B cell (primary cell): Measurements from ENCODE around the gene SLC16A10. TPM values are rescaled to one million over a fixed set of nuclear protein-coding genes. Genes with fewer than 3 reads are reported as not detected.

Experiments
- ATAC-seq: fragments of 200-7000 bp; cut with Tn5 transposase; one replicate; pipeline ENCODE4 v1.10.0; 2021; ENCODE audit warnings: low read depth, mild to moderate bottlenecking, moderate number of reproducible peaks, moderate library complexity
- CTCF ChIA-PET: fragments of 350-600 bp; sonication (Branson Sonifier 250); formaldehyde crosslinking; loops from one replicate; lab custom pipeline; 2021; ENCODE audit warnings: antibody characterized with exemption, inconsistent platforms; lab: Charles Lee
- POLR2A ChIA-PET: fragments of 350-600 bp; sonication (Branson Sonifier 250); formaldehyde crosslinking; loops from one replicate; lab custom pipeline; 2021; ENCODE audit warnings: antibody characterized with exemption; lab: Charles Lee
- DNase-seq: peaks from one replicate; pipeline ENCODE4 v3.0.0; 2013
- H2AFZ ChIP-seq: 2 replicates; pipeline ENCODE4 v1.6.1; 2012; ENCODE audit warnings: mild to moderate bottlenecking, low read depth, low read length; ENCODE audit not compliant: insufficient read depth, poor library complexity, severe bottlenecking
- H3K27ac ChIP-seq, 2 donors: 1 replicate in 1 of 2; 2 replicates in 1 of 2; pipeline ENCODE4 v1.5.1; 2012 to 2013; ENCODE audit warnings: low read length in 2 of 2, mild to moderate bottlenecking in 2 of 2, moderate library complexity in 1 of 2
- H3K27me3 ChIP-seq, 4 experiments: fragments of 200-600 bp in 1 of 4; sonication (generic) in 1 of 4; replicated peaks in 1 of 4; 1 replicate in 2 of 4; 2 replicates in 2 of 4; pipeline versions ENCODE4 v1.6.1 to v1.7.0; 2013 to 2016; ENCODE audit warnings: low read length in 3 of 4, mild to moderate bottlenecking in 2 of 4, mixed read lengths in 1 of 4, moderate library complexity in 1 of 4; ENCODE audit not compliant: insufficient read depth in 4 of 4, control insufficient read depth in 3 of 4; ENCODE audit errors: control extremely low read depth in 1 of 4
- H3K36me3 ChIP-seq, 2 experiments: replicated peaks in 1 of 2; 1 replicate in 1 of 2; 2 replicates in 1 of 2; pipeline versions ENCODE4 v1.6.1 to v1.7.1; 2013; ENCODE audit warnings: low read length in 1 of 2; ENCODE audit not compliant: insufficient read depth in 2 of 2, control insufficient read depth in 1 of 2; ENCODE audit errors: control extremely low read depth in 1 of 2, extremely low read depth in 1 of 2
- H3K4me1 ChIP-seq, 2 donors: fragments of 200-600 bp in 1 of 2; sonication (generic) in 1 of 2; 1 replicate in 1 of 2; 2 replicates in 1 of 2; pipeline versions ENCODE4 v1.5.1 to v1.6.1; 2013 to 2017; ENCODE audit warnings: low read length in 2 of 2; ENCODE audit not compliant: control insufficient read depth in 2 of 2, insufficient read depth in 2 of 2
- H3K4me2 ChIP-seq: replicated peaks from 2 replicates; pipeline ENCODE3; 2012; ENCODE audit warnings: mild to moderate bottlenecking, low read depth, low read length; ENCODE audit not compliant: poor library complexity, severe bottlenecking
- H3K4me3 ChIP-seq, 5 experiments: fragments of 200-600 bp in 1 of 5; sonication (generic) in 1 of 5; 1 replicate in 3 of 5; 2 replicates in 2 of 5; pipeline versions ENCODE4 v1.5.1 to v1.7.0; 2011 to 2016; ENCODE audit warnings: low read length in 4 of 5, mild to moderate bottlenecking in 4 of 5, low read depth in 2 of 5, control low read depth in 1 of 5, moderate library complexity in 1 of 5; ENCODE audit not compliant: insufficient read depth in 1 of 5; ENCODE audit errors: control extremely low read depth in 1 of 5, extremely low read depth in 1 of 5
- H3K79me2 ChIP-seq: fragments of 200-600 bp; sonication (generic); one replicate; pipeline ENCODE4 v1.6.0; 2016; ENCODE audit warnings: low read length; ENCODE audit not compliant: control insufficient read depth, insufficient read depth
- H3K9ac ChIP-seq: fragments of 200-600 bp; sonication (generic); 2 replicates; pipeline ENCODE4 v1.6.1; 2017; ENCODE audit warnings: mild to moderate bottlenecking, low read length, moderate library complexity
- H3K9me3 ChIP-seq, 3 donors: one replicate each; pipeline versions ENCODE4 v1.6.1 to v1.7.1; 2013; ENCODE audit warnings: low read length in 2 of 3; ENCODE audit not compliant: control insufficient read depth in 2 of 3, insufficient read depth in 1 of 3; ENCODE audit errors: control extremely low read depth in 1 of 3
- H4K20me1 ChIP-seq: 2 replicates; pipeline ENCODE4 v1.6.0; 2012; ENCODE audit warnings: mild to moderate bottlenecking, low read length; ENCODE audit not compliant: insufficient read depth, control insufficient read depth, poor library complexity, severe bottlenecking
- H3K27ac Mint-ChIP-seq: one replicate; pipeline ENCODE4 v1.8.0; 2021; ENCODE audit warnings: mixed read lengths
- H3K27me3 Mint-ChIP-seq: one replicate; pipeline ENCODE4 v1.8.0; 2021; ENCODE audit warnings: mixed read lengths
- H3K4me1 Mint-ChIP-seq: one replicate; pipeline ENCODE4 v1.8.0; 2021; ENCODE audit warnings: mixed read lengths
- H3K4me3 Mint-ChIP-seq: one replicate; pipeline ENCODE4 v1.8.0; 2021; ENCODE audit warnings: mixed read lengths
- H3K9me3 Mint-ChIP-seq: one replicate; pipeline ENCODE4 v1.8.0; 2022; ENCODE audit warnings: mixed read lengths; ENCODE audit not compliant: insufficient read depth
- CTCF ChIP-seq: fragments of 200-600 bp; IDR thresholded peaks from one replicate; pipeline ENCODE4 v1.8.0; 2022; ENCODE audit warnings: antibody characterized with exemption, mild to moderate bottlenecking
- EZH2 ChIP-seq: IDR thresholded peaks from 2 replicates; pipeline ENCODE4 v1.6.1; 2012; ENCODE audit warnings: borderline replicate concordance, low read depth, mild to moderate bottlenecking, moderate library complexity, low read length; ENCODE audit not compliant: insufficient read depth, poor library complexity, severe bottlenecking
- WGBS: methylation state at CpG from one replicate; pipeline ENCODE4 v1.1.5; 2013; ENCODE audit warnings: missing lambda C conversion rate; ENCODE audit not compliant: insufficient coverage; 5-methylcytosine and 5-hydroxymethylcytosine counted together
- intact Hi-C: fragments of 100-400 bp; cut with micrococcal nuclease; formaldehyde crosslinking; loops from one replicate; pipeline ENCODE4 v1.10.0; 2022
- polyA plus RNA-seq: library from polyadenylated mRNA; depleted of rRNA; stranded (reverse); fragments of >200 nt; gene quantifications from 2 replicates; pipeline ENCODE4 v1.2.3, GENCODE V29; 2012
- total RNA-seq, 2 donors: library from RNA; stranded (reverse); fragments of 120-200 nt in 1 of 2; gene quantifications; 1 replicate in 1 of 2; 2 replicates in 1 of 2; pipeline versions ENCODE4 v1.2.3 to v1.2.4, GENCODE V29; 2013 to 2022

The SLC16A10 gene
- total and polyA plus RNA-seq, 2 donors (not counting 1 experiment from before 2014, with no cell fraction given) = 0.06 to 0.71 TPM

- Histone ChIP-seq H4K20me1 (no peaks in the 10 kb centered on the region), H2AFZ (no peak overlapping the region), H3K36me3 (no peaks in the 10 kb centered on the region), H3K4me2 (no peak overlapping the region), H3K9me3 (no peaks in the 10 kb centered on the region), H3K27ac (no peak overlapping the region), H3K9ac (no peak overlapping the region), H3K27me3 (no peaks in the 10 kb centered on the region), H3K79me2 (no peaks in the 10 kb centered on the region), H3K4me1 (no peaks in the 10 kb centered on the region), H3K4me3 (no peak overlapping the region)
- 100% methylated on average over 1 of the region's 4 CpGs for WGBS
- Mint-ChIP-seq H3K27ac (no peak overlapping the region), H3K4me3 (no peak overlapping the region), H3K4me1 (no peaks in the 10 kb centered on the region), H3K9me3 (no peaks in the 10 kb centered on the region), H3K27me3 (peaks cover 10% of the 10 kb centered on the region)
- no peak for DNase-seq
- intact Hi-C loops = no loop called here
- ATAC-seq = no peak
- ChIA-PET CTCF (interaction anchor here (1.2 to 2.4 kb wide), 2 partner anchors 8 to 228 kb away, joined by 8 to 11 read pairs; a partner anchor contains a TSS), POLR2A (no interaction called here)
- no peak for TF ChIP-seq CTCF
- no peak for TF ChIP-seq EZH2
Measured at GRCh38 chr6:111250791-111251354, 163.6 kb downstream of the SLC16A10 start.

GRCh38 chr6:111252726-111253125 is 165.4 kb downstream of the SLC16A10 start:
- Histone ChIP-seq H3K36me3 (no peaks in the 10 kb centered on the region), H3K79me2 (no peaks in the 10 kb centered on the region), H3K27me3 (no peaks in the 10 kb centered on the region), H3K4me1 (no peaks in the 10 kb centered on the region), H3K4me2 (no peak overlapping the region), H3K9ac (no peak overlapping the region), H4K20me1 (no peaks in the 10 kb centered on the region), H3K27ac (no peak overlapping the region), H2AFZ (no peak overlapping the region), H3K9me3 (no peaks in the 10 kb centered on the region), H3K4me3 (no peak overlapping the region)
- WGBS = no CpG with 5 or more reads among the region's 3 CpGs
- Mint-ChIP-seq H3K4me3 (no peak overlapping the region), H3K27me3 (peaks cover 10% of the 10 kb centered on the region), H3K4me1 (no peaks in the 10 kb centered on the region), H3K27ac (no peak overlapping the region), H3K9me3 (no peaks in the 10 kb centered on the region)
- POLR2A ChIA-PET = no interaction called here
- ATAC-seq (no peak), DNase-seq (no peak)
- intact Hi-C loops = no loop called here
- TF ChIP-seq CTCF (no peak), EZH2 (no peak)
- CTCF ChIA-PET = interaction anchor here (2.4 kb wide), 1 partner anchor 226 kb away, joined by 11 read pairs; no protein-coding TSS in a partner anchor
